ENCODE results near the gene UBQLNL. TPM values are rescaled to one million over a fixed set of nuclear protein-coding genes. Genes with fewer than 3 reads are reported as not detected.

Gene UBQLNL
- total RNA-seq, 4 donors from 2014 or later = 0.25 TPM; not detected in 3

GRCh38 chr11:5489576-5490357 is 26.7 kb downstream of the UBQLNL start:
- Histone ChIP-seq H3K9me3 (no peaks in the 10 kb centered on the region), H3K4me1 (no peaks in the 10 kb centered on the region), H3K27ac (no peak overlapping the region), H3K27me3 (no peaks in the 10 kb centered on the region), H3K4me3 (no peak overlapping the region), H3K36me3 (no peaks in the 10 kb centered on the region)
- in situ Hi-C loops (cut with MboI; ENCODE audit: low sequenced_read_pairs in 4 of 4) = loop anchor here in 2 of 4 donors (10.0 to 25.0 kb wide), 2 partner anchors 315 to 323 kb away; partner anchors contain the start of gene OR52N2 (in 2 of the 2)
- ATAC-seq (no peak), DNase-seq (no peak)
- TF ChIP-seq POLR2A (IDR thresholded peaks at IDR 0.05) (no peak), CTCF (IDR thresholded peaks at IDR 0.05 in 4 of 5, conservative IDR thresholded peaks at IDR 0.05 in 1 of 5) (no peak)
- intact Hi-C loops (cut with DNase I; ENCODE audit: low total_unique reads) = no loop called here

- TF ChIP-seq CTCF (IDR thresholded peaks at IDR 0.05 in 4 of 5, conservative IDR thresholded peaks at IDR 0.05 in 1 of 5) (no peak), POLR2A (IDR thresholded peaks at IDR 0.05) (no peak)
- ATAC-seq = no peak
- Histone ChIP-seq H3K4me3 (no peak overlapping the region), H3K4me1 (no peaks in the 10 kb centered on the region), H3K9me3 (no peaks in the 10 kb centered on the region), H3K27ac (no peak overlapping the region), H3K36me3 (no peaks in the 10 kb centered on the region), H3K27me3 (no peaks in the 10 kb centered on the region)
- intact Hi-C loops (cut with DNase I; ENCODE audit: low total_unique reads) (no loop called here), in situ Hi-C loops (cut with MboI; ENCODE audit: low sequenced_read_pairs in 4 of 4) (loop anchor here in 2 of 4 donors (10.0 to 25.0 kb wide), 2 partner anchors 316 to 323 kb away; partner anchors contain the start of gene OR52N2 (in 2 of the 2))
- no peak for DNase-seq
Measured at GRCh38 chr11:5488798-5489399, 27.6 kb downstream of the UBQLNL start.

GRCh38 chr11:5488385-5488784 is 28.1 kb downstream of the UBQLNL start, which contains the start of gene OR52D1:
Gene OR52D1, plus strand, starts transcription at chr11:5488685. Its CDS starts 22 bp downstream, at chr11:5488707.
- ATAC-seq (no peak), DNase-seq (no peak)
- H3K4me3 ChIP-seq = no peak within 1 kb of the TSS
- no peaks in the 10 kb centered on the region for H3K27me3 ChIP-seq
- H3K36me3 ChIP-seq = no peaks in the 10 kb centered on the region
- intact Hi-C loops (cut with DNase I; ENCODE audit: low total_unique reads) = no loop called here
- no peak for TF ChIP-seq CTCF (IDR thresholded peaks at IDR 0.05 in 4 of 5, conservative IDR thresholded peaks at IDR 0.05 in 1 of 5)
- TF ChIP-seq POLR2A (IDR thresholded peaks at IDR 0.05) = no peak
- in situ Hi-C loops (cut with MboI; ENCODE audit: low sequenced_read_pairs in 4 of 4) = loop anchor here in 2 of 4 donors (10.0 to 25.0 kb wide), 2 partner anchors 316 to 324 kb away; partner anchors contain the start of gene OR52N2 (in 2 of the 2)
- no peak within 1 kb of the TSS for H3K27ac ChIP-seq
- no peaks in the 10 kb centered on the region for H3K9me3 ChIP-seq
- H3K4me1 ChIP-seq = no peaks in the 10 kb centered on the region

GRCh38 chr11:5486421-5486820 is 30.1 kb downstream of the UBQLNL start:
- intact Hi-C loops (cut with DNase I; ENCODE audit: low total_unique reads) = no loop called here
- H3K9me3 ChIP-seq = no peaks in the 10 kb centered on the region

More at GRCh38 chr11:5486421-5486820, 30.1 kb downstream of the UBQLNL start:
- no peaks in the 10 kb centered on the region for H3K36me3 ChIP-seq
- TF ChIP-seq CTCF (IDR thresholded peaks at IDR 0.05 in 4 of 5, conservative IDR thresholded peaks at IDR 0.05 in 1 of 5) = no peak
- no peak for TF ChIP-seq POLR2A (IDR thresholded peaks at IDR 0.05)
- no peaks in the 10 kb centered on the region for H3K27me3 ChIP-seq
- no peak for ATAC-seq
- no peak overlapping the region for H3K27ac ChIP-seq
- in situ Hi-C loops (cut with MboI; ENCODE audit: low sequenced_read_pairs in 4 of 4) = loop anchor here in 2 of 4 donors (10.0 to 25.0 kb wide), 2 partner anchors 318 to 326 kb away; partner anchors contain the start of gene OR52N2 (in 2 of the 2)
- H3K4me3 ChIP-seq = no peak overlapping the region
- no peaks in the 10 kb centered on the region for H3K4me1 ChIP-seq
- no peak for DNase-seq

Measured in gastrocnemius medialis (tissue), 4 donors.